Activated T-helper 17 cell treated with anti-CD3 and anti-CD28 coated beads, Interleukin-2, amount 50 U/mL, for 72 hours (primary cell): ENCODE measurements around the gene CCDC17. TPM values are rescaled to one million over a fixed set of nuclear protein-coding genes. Genes with fewer than 3 reads are reported as not detected.

Experiments
- ATAC-seq: fragments of 150-1000 bp; cut with Tn5 transposase; replicated peaks from 2 replicates; pipeline ENCODE4 v1.10.0; 2021; ENCODE audit warnings: mild to moderate bottlenecking, moderate library complexity
- H3K27ac Mint-ChIP-seq: one replicate; pipeline ENCODE4 v1.8.0; 2022; ENCODE audit warnings: mixed read lengths
- H3K27me3 Mint-ChIP-seq: one replicate; pipeline ENCODE4 v1.8.0; 2022; ENCODE audit warnings: mixed read lengths
- H3K36me3 Mint-ChIP-seq: one replicate; pipeline ENCODE4 v1.8.0; 2022; ENCODE audit warnings: low read depth, mild to moderate bottlenecking, mixed read lengths
- H3K4me1 Mint-ChIP-seq: one replicate; pipeline ENCODE4 v1.8.0; 2022; ENCODE audit warnings: mixed read lengths
- H3K4me3 Mint-ChIP-seq: one replicate; pipeline ENCODE4 v1.8.0; 2022; ENCODE audit warnings: mild to moderate bottlenecking, mixed read lengths
- H3K9me3 Mint-ChIP-seq: one replicate; pipeline ENCODE4 v1.8.0; 2022; ENCODE audit warnings: mixed read lengths
- total RNA-seq, 2 donors: library from RNA; stranded (reverse); gene quantifications; one replicate each; pipeline ENCODE4 v1.2.3, GENCODE V29; 2022

The CCDC17 gene
- total RNA-seq, 2 donors from 2014 or later = 4.4 to 4.7 TPM

DNA sequence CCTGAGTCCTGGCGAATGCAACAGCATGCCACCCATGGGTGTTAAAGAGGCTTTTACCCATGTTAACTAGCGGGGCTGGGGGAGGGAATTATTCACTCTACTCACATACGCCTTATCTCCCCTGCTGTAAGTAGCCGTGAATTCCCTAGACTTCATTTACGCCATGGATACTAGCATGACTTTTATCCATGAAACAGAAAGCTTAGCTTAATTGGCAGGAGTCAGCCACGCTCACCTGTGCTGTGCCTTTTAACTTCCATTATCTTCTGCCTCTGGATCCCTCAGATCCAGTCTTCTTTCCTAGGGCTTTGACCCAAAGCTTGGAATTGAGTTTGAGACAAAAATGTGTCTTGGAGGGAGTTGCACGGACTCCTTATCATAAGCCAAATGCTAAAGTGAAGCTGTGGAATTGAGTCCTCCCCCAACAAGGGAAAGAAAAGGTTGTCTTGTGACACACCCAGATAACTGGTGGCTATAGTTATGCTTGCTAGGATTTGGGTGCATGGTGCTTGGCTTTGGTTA lies 49.7 kb downstream of the CCDC17 start:
- Mint-ChIP-seq H3K27me3 (no peaks in the 10 kb centered on the region), H3K9me3 (no peaks in the 10 kb centered on the region), H3K4me1 (peaks cover 3% of the 10 kb centered on the region), H3K27ac (no peak overlapping the region), H3K4me3 (no peak overlapping the region), H3K36me3 (peaks cover 32% of the 10 kb centered on the region)
- no peak for ATAC-seq

DNA sequence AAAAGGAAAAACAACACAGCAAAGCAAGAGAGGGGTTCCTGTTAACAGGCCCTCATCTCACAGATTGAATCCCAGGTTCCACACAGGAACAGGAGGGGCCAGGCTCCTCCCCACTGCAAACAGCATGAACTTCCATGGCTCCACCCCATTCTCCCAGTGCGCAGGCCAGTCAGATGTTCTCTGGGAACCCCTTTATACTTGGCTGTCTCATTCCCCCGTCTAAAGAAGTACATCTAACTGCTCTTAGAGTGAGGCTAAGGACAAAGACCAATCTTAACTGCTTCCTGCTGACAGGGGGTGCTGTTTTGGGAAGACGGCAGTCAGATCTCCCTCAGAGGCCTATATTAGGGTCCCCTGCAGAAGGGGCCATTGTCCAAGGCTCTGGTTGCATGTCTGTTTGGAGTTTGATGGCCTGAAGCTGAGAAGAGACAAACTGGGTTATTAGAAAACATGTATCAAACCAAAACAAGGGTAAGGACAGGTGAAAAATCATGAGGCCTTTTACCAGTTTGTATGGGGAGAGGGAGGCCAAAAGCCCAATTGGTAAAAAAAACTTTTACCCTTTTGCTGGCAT lies 50.5 kb downstream of the CCDC17 start:
- Mint-ChIP-seq H3K27ac (no peak overlapping the region), H3K36me3 (peaks cover 40% of the 10 kb centered on the region), H3K9me3 (no peaks in the 10 kb centered on the region), H3K27me3 (no peaks in the 10 kb centered on the region), H3K4me3 (no peak overlapping the region), H3K4me1 (peaks cover 3% of the 10 kb centered on the region)
- ATAC-seq = no peak

DNA sequence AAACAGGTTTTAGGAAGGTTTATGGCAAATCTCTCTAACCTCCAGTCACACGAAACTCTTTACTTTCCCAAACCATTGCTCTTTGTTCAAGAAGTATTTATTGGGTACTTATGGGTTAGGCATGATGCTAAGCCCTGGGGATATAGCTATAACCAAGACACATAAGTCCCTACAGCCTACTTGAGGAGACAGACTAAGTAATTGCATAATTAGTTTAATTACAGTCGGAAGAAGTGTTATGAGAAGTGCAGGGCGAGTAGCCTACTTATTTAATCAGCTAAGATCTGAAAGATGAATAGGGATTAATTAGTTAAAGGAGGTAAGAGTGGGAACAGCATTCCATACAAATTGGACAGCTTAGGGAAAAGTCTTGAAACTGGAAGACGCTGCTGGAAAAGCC lies 53.2 kb downstream of the CCDC17 start:
- peaks cover 3% of the 10 kb centered on the region for H3K4me1 Mint-ChIP-seq
- H3K4me3 Mint-ChIP-seq = no peak overlapping the region
- no peak overlapping the region for H3K27ac Mint-ChIP-seq
- ATAC-seq = no peak
- H3K9me3 Mint-ChIP-seq = no peaks in the 10 kb centered on the region
- no peaks in the 10 kb centered on the region for H3K27me3 Mint-ChIP-seq
- H3K36me3 Mint-ChIP-seq = peaks cover 67% of the 10 kb centered on the region

Other genes starting within 250 kb of the CCDC17 start
- gene TESK2, start 132.9 kb downstream of the CCDC17 start, total RNA-seq = 1 to 10 TPM; 2.7 to 8.9 TPM
- gene CCDC163, start 124.0 kb downstream of the CCDC17 start, total RNA-seq = 1 to 10 TPM; 3.4 TPM
- 1 to 10 TPM; 3.7 to 4.9 TPM for gene MMACHC, start 123.8 kb downstream of the CCDC17 start, total RNA-seq
- 100 to 1,000 TPM; 344 to 571 TPM for gene PRDX1, start 102.2 kb downstream of the CCDC17 start, total RNA-seq
- gene AKR1A1, start 73.2 kb downstream of the CCDC17 start, total RNA-seq = 100 to 1,000 TPM; 121 to 151 TPM
- gene NASP, start 40.0 kb downstream of the CCDC17 start, total RNA-seq = 100 to 1,000 TPM; 113 to 224 TPM
- gene GPBP1L1, start 62.5 kb upstream of the CCDC17 start, total RNA-seq = 100 to 1,000 TPM; 105 to 129 TPM
- gene TMEM69, start 64.1 kb upstream of the CCDC17 start, total RNA-seq = 10 to 100 TPM; 26.6 to 28.8 TPM
- 10 to 100 TPM; 10.0 to 15.4 TPM for gene IPP, start 126.6 kb upstream of the CCDC17 start, total RNA-seq
- 10 to 100 TPM; 24.4 to 29.8 TPM for gene MAST2, start 179.6 kb upstream of the CCDC17 start, total RNA-seq